Bronchial epithelial cell (primary cell): ENCODE results near the gene FAM174C. TPM values are rescaled to one million over a fixed set of nuclear protein-coding genes. Genes with fewer than 3 reads are reported as not detected.

Experiments used
- DNase-seq: peaks from one replicate; pipeline ENCODE4 v3.0.0-alpha.2; 2010; ENCODE audit warnings: low read depth
- FAIRE-seq: peaks from 2 replicates; lab custom pipeline; 2011; peaks lifted over from hg19 to GRCh38; lab: Jason Lieb, UNC
- H3K27me3 ChIP-seq: 2 replicates; pipeline ENCODE4 v1.5.1; 2011; ENCODE audit warnings: low read length; ENCODE audit not compliant: control insufficient read depth, insufficient read depth
- H3K36me3 ChIP-seq: 2 replicates; pipeline ENCODE4 v1.5.1; 2011; ENCODE audit warnings: low read length; ENCODE audit not compliant: control insufficient read depth, insufficient read depth
- H3K4me3 ChIP-seq: 2 replicates; pipeline ENCODE4 v1.5.1; 2011; ENCODE audit warnings: mild to moderate bottlenecking, low read depth, low read length, control low read depth
- total RNA-seq: library from RNA; depleted of rRNA; stranded (reverse); fragments of >200 nt; gene quantifications from 2 replicates; pipeline ENCODE4 v1.2.1, GENCODE V29; 2014
- TF ChIP-seq, protein P1 (sequence below): IDR thresholded peaks from 2 replicates; pipeline ENCODE4 v1.5.1; 2011; ENCODE audit warnings: mild to moderate bottlenecking, moderate library complexity, low read length, control low read depth, inconsistent platforms; ENCODE audit not compliant: insufficient read depth, severe bottlenecking

FAM174C gene
- total RNA-seq, 1 donor from 2014 or later, result 20.8 TPM

DNA sequence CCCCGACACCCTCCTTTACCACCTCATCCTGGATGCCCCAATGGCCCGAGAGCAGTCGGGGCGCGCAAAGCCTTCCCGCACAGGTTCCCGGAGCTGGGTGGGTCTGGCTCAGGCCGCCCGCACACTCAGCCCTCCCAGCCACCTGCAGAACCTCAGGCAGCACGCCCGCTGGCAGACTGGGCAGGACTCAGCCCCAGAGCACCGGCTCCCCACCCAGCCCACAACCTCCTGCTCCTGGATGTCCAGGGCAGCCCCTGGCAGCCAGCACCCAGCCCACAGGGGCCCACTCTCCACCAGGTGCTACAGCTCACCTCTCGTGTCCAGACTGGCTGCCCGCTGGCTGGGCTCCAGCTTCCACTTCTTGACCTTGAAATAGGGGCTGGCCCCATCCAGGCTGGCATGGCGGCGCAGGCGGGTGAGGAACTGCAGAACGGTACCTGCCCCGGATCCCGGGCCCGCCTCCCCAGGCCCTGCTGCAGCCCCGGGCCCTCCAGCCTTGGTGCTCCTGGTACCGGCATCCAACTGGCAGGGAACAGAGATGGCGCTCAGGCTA lies 42.1 kb upstream of the FAM174C start:
- FAIRE-seq (no peak), DNase-seq (no peak)
- peaks cover 2% of the 10 kb centered on the region for H3K36me3 ChIP-seq
- no peaks in the 10 kb centered on the region for H3K27me3 ChIP-seq
- TF ChIP-seq, protein P1, sequence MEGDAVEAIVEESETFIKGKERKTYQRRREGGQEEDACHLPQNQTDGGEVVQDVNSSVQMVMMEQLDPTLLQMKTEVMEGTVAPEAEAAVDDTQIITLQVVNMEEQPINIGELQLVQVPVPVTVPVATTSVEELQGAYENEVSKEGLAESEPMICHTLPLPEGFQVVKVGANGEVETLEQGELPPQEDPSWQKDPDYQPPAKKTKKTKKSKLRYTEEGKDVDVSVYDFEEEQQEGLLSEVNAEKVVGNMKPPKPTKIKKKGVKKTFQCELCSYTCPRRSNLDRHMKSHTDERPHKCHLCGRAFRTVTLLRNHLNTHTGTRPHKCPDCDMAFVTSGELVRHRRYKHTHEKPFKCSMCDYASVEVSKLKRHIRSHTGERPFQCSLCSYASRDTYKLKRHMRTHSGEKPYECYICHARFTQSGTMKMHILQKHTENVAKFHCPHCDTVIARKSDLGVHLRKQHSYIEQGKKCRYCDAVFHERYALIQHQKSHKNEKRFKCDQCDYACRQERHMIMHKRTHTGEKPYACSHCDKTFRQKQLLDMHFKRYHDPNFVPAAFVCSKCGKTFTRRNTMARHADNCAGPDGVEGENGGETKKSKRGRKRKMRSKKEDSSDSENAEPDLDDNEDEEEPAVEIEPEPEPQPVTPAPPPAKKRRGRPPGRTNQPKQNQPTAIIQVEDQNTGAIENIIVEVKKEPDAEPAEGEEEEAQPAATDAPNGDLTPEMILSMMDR, result no peak
- no peak overlapping the region for H3K4me3 ChIP-seq

DNA sequence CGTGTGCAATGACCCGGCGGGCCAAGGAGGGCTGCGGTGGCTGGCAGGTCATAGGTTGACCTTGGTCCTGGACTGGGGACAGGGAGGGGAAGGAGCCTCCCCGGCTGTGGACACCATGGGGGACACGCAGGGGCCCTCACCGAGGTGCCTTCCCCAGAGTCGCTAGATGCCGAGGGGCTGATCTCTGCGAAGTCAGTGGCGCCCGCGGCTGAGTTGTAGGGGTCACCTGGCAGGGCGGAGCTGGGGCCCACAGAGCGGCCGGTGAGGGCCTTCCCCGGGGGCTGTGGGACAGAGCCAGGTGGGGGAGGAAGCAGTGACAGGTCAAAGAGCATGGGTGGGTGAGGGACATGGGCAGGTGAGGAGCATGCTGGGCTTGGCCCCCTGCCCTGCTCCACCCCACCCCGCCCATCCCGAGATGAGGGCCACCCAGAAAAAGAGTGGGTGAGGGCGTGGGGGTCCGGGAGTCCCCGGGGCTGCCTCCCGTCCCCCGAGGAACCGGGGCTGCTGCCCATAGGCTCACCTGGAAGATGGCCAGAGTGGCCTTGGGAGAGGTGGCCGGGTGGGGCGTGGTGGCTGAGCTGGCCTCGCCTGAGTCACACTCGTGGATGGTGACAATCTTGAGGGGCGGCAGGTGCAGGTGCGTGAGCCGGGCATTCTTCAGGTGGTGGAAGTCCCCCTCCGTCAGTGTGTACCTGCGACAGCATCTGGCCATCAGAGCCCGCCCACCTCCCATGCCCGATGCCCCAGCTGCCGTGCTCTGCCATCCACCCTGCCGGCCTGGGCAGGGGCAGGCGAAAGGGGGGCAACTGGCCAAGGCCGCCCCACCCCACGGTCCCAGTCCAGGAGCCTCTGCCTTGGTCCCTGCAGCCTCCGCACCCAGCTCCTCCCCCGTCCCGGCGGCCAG lies 41.0 kb upstream of the FAM174C start:
- DNase-seq (no peak), FAIRE-seq (no peak)
- Histone ChIP-seq H3K4me3 (no peak overlapping the region), H3K27me3 (no peaks in the 10 kb centered on the region), H3K36me3 (peaks cover 2% of the 10 kb centered on the region)
- TF ChIP-seq, protein P1, result no peak

GRCh38 chr19:1234955-1235380 lies 40.4 kb upstream of the FAM174C start:
- Histone ChIP-seq H3K4me3 (no peak overlapping the region), H3K27me3 (no peaks in the 10 kb centered on the region), H3K36me3 (peaks cover 2% of the 10 kb centered on the region)
- FAIRE-seq (no peak), DNase-seq (no peak)
- TF ChIP-seq, protein P1, result no peak

DNA sequence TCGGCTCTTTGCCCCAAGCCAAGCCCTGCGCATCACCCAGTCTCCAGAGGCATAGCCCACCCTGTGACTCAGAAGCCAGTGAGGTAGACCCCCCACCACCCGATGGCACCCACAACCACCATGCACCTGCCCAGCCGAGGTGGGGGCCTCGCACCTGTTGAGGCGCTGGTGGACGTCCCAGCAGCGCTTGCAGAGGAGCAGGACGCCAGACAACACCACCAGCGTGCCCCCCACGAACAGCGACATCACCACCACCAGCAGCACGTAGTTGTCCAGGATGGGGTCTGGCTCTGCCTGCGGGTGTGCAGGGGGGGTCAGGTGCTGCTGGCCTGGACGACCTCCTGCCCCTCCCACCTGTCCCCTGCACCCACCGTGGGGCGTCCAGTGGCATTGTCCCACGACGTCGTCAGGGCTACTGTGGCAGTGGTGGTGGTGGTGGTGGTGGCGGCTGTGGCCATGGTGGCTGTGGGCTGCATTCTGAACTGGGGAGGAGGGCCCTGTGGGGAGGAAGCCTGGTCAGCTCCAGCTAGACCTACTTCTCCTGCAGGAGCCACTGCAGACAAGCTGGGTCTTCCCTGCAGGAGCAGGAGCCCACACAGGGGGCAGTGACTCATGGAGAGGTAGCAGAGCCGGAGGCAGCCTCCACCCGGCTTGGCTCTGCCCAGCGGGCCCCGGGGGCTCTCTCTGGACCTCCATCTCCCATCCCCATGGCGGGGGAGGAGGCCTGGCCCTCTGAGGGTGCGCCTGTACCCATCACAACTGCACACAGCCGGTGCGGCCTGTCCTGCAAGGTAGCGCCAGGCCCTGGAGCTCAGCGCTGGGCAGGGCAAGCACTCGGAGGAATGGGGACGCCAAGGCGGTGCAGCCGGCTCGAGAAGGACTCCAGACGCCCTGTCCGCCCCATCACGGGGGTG lies 39.4 kb upstream of the FAM174C start:
- TF ChIP-seq, protein P1, result no peak
- no peak for FAIRE-seq
- Histone ChIP-seq H3K4me3 (no peak overlapping the region), H3K27me3 (no peaks in the 10 kb centered on the region), H3K36me3 (peaks cover 2% of the 10 kb centered on the region)
- DNase-seq, result no peak

DNA sequence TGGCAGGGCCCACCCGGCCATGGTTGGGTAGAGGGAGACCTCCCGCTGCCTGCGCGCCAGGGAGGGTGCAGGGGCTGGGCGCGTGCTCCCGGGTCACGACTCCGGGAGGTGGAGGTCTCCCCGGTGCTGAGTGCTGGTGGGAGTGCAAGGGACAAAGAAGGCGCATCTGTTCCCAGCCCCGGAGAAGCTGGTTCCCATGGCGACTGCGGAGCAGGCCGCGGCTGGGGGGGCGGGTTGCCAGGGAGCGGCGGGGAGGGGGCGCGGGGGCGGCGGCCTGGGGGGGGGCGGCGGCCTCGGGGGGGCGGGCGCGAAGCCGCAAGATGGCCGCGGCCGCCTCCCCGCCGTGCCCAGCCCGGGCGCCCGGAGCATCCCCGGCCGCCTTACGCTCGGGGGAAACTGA lies 38.8 kb upstream of the FAM174C start:
- Histone ChIP-seq H3K36me3 (peaks cover 2% of the 10 kb centered on the region), H3K27me3 (no peaks in the 10 kb centered on the region), H3K4me3 (peak overlapping the region; percentile 61)
- TF ChIP-seq, protein P1, result no peak
- DNase-seq (no peak), FAIRE-seq (no peak)
